ENCODE data around the gene BEND6.

GRCh38 chr6:56949925-56950495, 4.9 kb upstream of the BEND6 start:
- TF ChIP-seq CTCF (conservative IDR thresholded peaks at IDR 0.05; ENCODE audit: low read depth, low read length) (no peak), SMC3 (IDR thresholded peaks at IDR 0.05; ENCODE audit: low read depth, low read length) (no peak), ELK1 (IDR thresholded peaks at IDR 0.05; ENCODE audit: borderline replicate concordance, low read depth, low read length) (no peak), POLR2A (IDR thresholded peaks at IDR 0.05; ENCODE audit: low read depth, low read length) (no peak), RFX5 (IDR thresholded peaks at IDR 0.05; ENCODE audit: low read depth, low read length) (no peak), MAZ (IDR thresholded peaks at IDR 0.05; ENCODE audit: borderline replicate concordance, low read depth, low read length) (no peak), MXI1 (IDR thresholded peaks at IDR 0.05; ENCODE audit: borderline replicate concordance, low read depth, low read length) (no peak)

All from IMR-90 (cell line).